ENCODE results near the gene VOPP1. TPM values are rescaled to one million over a fixed set of nuclear protein-coding genes. Genes with fewer than 3 reads are reported as not detected.

VOPP1 gene
- total and polyA plus RNA-seq, 10 of the 15 experiments (the other 5 are each of a cell fraction or from before 2014, with no cell fraction given), result 32.8 to 206 (median 129) TPM

- peaks cover 100% of the 10 kb centered on the region for H3K79me2 ChIP-seq (ENCODE audit: control insufficient read depth, insufficient read depth, low read length)
- 29% methylated on average over 1 of the region's 1 CpG for WGBS (ENCODE audit: insufficient coverage, insufficient replicate concordance, low lambda C conversion rate, missing lambda C conversion rate)
- CTCF ChIA-PET, result interaction anchor here (0.7 to 4.0 kb wide), 6 partner anchors 10 to 275 kb away, joined by 3 to 28 read pairs (median 4); no protein-coding TSS in a partner anchor
- DNase-seq (ENCODE audit: low read depth, low spot score) (no peak), FAIRE-seq (no peak), ATAC-seq (peak; percentile 44)
- H3K9me3 ChIP-seq (replicated peaks; ENCODE audit: control insufficient read depth, insufficient read depth, low read length), result no peaks in the 10 kb centered on the region
- peak overlapping the region; percentile 63 for H3K4me2 ChIP-seq (ENCODE audit: control insufficient read depth, insufficient read depth)
- peak overlapping the region; percentile 57 for H3K27ac ChIP-seq (ENCODE audit: control insufficient read depth, insufficient read depth)
- RAD21 ChIA-PET (ENCODE audit: unreplicated experiment), result interaction anchor here (1.0 to 3.2 kb wide), 10 partner anchors 8 to 123 kb away, joined by 3 to 24 read pairs (median 8); no protein-coding TSS in a partner anchor
- no peaks in the 10 kb centered on the region; the same call in 1 of the 2 replicates for H4K20me1 ChIP-seq (ENCODE audit: control insufficient read depth, insufficient read depth)
- H2AFZ ChIP-seq (ENCODE audit: control insufficient read depth, low read depth, low read length), result no peak overlapping the region
- H3K4me1 ChIP-seq (ENCODE audit: control insufficient read depth, insufficient read depth, low read length), result peaks cover 83% of the 10 kb centered on the region
- in situ Hi-C loops (cut with MboI), result loop anchor here (25.0 kb wide), 1 partner anchor 794 kb away; the partner anchor contains the start of gene SEC61G
- H3K9ac ChIP-seq (ENCODE audit: control insufficient read depth, insufficient read depth, low read length), result peak overlapping the region; percentile 22; the same call in 1 of the 2 replicates
- no TSS peak for BruUV-seq (replicated peaks)
- SMC1A ChIA-PET (ENCODE audit: uncharacterized antibody, unreplicated experiment), result interaction anchor here (0.8 to 5.4 kb wide), 10 partner anchors 11 to 122 kb away, joined by 3 to 90 read pairs (median 10); no protein-coding TSS in a partner anchor
- intact Hi-C loops (cut with micrococcal nuclease; ENCODE audit: unreplicated experiment), result no loop called here
- H3K36me3 ChIP-seq (ENCODE audit: control insufficient read depth in 2 of 2, insufficient read depth in 2 of 2, low read length in 1 of 2), result peaks cover 11 to 19% of the 10 kb centered on the region in 2 experiments
- TF ChIP-seq KDM1A (IDR thresholded peaks at IDR 0.05; ENCODE audit: borderline replicate concordance), result no peak
- TF ChIP-seq TCF12 (IDR thresholded peaks at IDR 0.05; ENCODE audit: low read depth, low read length), result no peak
- no peak for TF ChIP-seq ASH2L (IDR thresholded peaks at IDR 0.05; ENCODE audit: borderline replicate concordance, low read depth)
- peak; percentile 22 for TF ChIP-seq MEF2B (IDR thresholded peaks at IDR 0.05; ENCODE audit: partially characterized antibody, poor library complexity, severe bottlenecking)
- TF ChIP-seq ATF7 (IDR thresholded peaks at IDR 0.05; ENCODE audit: low read depth), result no peak
- TF ChIP-seq HDGF (IDR thresholded peaks at IDR 0.05), result 0 out of 2 replicates have a peak, but pooled peaks have one; percentile 24
- 0 out of 4 replicates have a peak, but pooled peaks of 1 of the 2 experiments have one; percentile 23 for TF ChIP-seq ETV6 (conservative IDR thresholded peaks at IDR 0.05 in 1 of 2, IDR thresholded peaks at IDR 0.05 in 1 of 2; ENCODE audit: borderline replicate concordance in 1 of 2, low read depth in 1 of 2)
- TF ChIP-seq ZNF217 (IDR thresholded peaks at IDR 0.05), result no peak
- peak overlapping the region; percentile 70; the same call in 1 of the 2 replicates for H3K4me3 ChIP-seq
- POLR2A ChIA-PET, result interaction anchor here (0.8 to 5.3 kb wide), 6 partner anchors 9 to 40 kb away, joined by 3 to 39 read pairs (median 10); no protein-coding TSS in a partner anchor
- no peaks in the 10 kb centered on the region for H3K27me3 ChIP-seq (replicated peaks in 1 of 2; ENCODE audit: control insufficient read depth in 2 of 2, insufficient read depth in 2 of 2, low read length in 1 of 2)
These were observed 16.3 kb downstream of the VOPP1 start for GRCh38 chr7:55556031-55556430.
